ENCODE data around the gene MAP6.

- TF ChIP-seq CTCF (IDR thresholded peaks at IDR 0.05) (no peak), POLR2A (IDR thresholded peaks at IDR 0.05) (no peak)
These were observed 130.5 kb downstream of the MAP6 start for GRCh38 chr11:75538150-75538942.
